AG08395 (cell line): Measurements from ENCODE around the gene PAFAH2.

Experiments used
- DNase-seq: peaks from one replicate; pipeline ENCODE4 v3.0.0; 2012; ENCODE audit warnings: mixed read lengths, low spot score

Gene PAFAH2

DNA sequence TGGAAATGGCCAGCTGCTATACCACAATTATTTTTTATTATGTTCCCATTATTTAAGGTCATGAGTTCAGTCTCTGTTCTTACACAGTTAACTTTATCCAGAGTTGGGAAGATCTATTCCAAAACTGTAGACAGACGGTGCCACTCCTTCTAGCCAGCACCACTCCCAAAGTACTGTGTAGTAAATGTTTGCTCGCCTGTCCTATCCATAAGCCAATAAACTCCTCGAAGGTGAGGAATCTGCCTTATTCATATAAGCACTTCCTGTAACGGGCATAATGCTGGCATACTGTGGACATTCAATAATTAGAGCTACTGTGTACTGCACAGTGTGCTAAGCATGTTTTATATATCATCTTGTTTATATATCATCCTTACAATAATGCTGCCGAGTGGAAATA, 65.5 kb downstream of the PAFAH2 start:
- no peak for DNase-seq

DNA sequence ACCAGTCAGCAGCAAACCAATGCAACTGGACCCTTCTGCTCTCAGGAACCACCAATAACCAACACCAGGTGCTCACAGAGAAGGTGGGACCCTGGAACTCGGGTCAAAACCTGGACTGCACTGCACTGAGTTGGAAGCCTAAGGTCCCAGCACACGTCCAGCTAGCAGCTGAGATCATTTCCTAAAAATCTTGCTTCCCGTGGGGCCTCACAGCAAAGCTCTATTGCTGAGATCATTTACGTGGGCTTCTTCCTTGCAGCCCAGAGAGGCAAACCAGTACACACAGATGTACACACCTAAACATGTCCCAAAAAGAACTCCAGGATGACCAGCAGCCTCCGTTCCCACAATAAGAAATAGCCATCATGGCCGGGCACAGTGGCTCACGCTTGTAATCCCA, 68.8 kb downstream of the PAFAH2 start:
- DNase-seq = no peak

DNA sequence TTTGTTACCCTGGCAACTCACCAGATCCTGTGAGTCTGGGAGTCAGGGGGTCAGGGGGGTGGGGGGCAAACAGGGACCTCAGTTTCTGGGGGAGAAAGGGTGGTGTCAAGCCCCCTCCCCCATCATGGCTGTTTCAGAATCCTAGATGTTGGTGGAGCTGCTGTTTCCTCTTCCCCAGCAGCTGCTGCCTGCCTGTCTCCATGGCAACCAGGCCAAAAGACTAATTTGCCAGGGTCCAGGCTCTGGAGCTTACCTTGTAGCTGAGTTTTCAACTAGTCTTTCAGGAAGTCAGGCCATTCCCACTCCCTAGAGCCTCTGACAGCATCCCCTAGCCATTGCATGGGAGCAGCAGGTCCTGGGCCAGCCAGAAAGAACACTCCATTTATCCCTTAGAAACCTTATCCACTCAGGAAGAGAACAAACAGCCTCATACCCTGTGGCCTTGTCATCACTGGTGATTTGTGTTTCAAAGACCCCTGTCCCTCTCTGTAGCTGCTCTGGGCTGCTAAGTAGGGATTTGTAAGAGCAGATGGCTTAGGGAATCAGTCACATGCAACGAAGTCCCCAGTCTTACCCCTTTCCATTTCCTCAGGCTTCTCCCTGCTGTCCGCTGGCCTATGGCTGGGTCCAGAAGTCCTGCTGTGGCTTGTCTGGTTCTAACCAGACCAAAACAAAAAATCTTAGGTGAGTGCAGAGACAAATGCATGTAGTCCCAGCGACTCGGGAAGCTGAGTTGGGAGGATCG, 70.2 kb downstream of the PAFAH2 start:
- no peak for DNase-seq

DNA sequence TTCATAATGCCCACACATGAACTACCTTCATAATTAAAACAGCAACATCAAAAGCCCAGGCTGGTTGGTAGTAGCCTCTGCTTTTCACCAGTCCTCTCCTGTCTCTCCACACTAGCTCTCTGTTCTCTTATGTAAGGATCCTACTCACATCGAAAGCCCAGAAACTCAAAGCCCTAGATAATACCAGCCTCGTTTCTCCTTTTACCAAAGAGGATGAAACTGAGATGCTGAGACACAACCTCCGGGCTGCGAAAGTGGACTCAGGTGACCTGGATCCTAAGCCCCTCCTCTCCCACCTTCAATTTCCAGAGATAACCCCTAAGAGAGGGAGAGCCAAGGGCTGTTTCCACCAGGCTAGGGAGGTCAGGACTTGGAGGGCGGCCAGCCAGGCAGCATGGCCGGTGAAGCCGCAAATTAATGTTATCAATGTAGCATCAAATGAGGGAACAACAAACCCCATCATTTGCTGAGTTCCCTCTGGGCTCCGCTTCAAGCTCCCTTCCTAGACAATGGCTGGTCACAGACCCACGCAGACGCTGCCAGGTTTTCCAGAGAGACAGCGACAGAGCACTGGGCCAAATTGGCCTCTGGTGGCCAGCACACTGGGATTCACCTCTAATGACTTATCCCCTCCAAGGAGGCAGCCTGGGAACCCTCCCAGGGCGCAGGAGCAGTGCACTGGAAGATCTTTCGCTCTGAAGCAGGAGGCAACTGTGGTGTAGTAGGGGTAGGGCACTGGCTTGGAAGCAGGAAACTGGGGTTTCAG, 70.9 kb downstream of the PAFAH2 start:
- no peak for DNase-seq

DNA sequence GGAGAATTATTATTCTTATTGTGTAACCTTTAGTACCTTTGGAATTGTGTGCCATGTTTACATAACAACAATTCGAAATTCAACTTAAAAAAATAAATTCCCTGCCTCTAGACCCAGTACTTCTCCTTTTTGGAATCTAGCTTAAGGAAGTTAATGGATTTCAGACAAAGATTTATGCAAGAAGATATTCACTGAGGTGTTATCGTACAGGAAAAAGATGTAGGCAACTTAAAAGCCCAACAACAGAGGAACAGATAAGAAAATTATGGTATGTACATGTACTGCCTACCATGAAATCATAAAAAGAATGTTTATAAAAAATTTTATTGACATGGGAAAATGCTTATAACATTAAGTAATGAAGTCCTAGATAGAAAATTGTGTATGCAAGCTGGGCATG, 73.4 kb downstream of the PAFAH2 start:
- no peak for DNase-seq

DNA sequence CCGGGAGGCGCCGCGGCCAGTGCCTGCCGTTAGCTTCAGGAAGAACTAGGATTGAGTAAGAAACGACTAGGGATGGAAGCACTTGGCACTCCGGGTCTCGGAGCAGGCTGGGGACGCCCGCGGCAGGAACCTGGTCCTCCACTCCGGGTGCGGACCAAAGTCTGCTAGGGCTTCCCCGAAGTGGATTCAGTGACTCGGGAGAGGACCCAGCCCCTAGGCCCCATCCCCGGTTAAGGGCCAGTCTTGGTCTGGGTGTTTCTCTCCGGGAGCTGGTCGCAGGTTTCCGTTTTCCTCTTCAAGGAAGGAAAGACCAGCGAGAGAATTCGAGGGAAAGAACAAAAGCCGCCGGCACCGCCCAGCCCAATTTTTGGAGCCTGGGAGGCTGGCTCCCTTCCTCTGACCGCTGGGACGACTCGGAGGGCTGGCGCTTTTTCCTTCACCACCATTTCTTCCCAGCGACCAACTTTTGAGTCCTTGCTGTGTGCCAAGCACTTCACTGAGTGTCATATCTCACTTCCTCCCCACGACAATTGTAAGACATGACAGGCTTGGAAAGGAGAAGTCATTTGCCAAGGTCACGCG, 74.8 kb downstream of the PAFAH2 start:
- peak; percentile 32 for DNase-seq

DNA sequence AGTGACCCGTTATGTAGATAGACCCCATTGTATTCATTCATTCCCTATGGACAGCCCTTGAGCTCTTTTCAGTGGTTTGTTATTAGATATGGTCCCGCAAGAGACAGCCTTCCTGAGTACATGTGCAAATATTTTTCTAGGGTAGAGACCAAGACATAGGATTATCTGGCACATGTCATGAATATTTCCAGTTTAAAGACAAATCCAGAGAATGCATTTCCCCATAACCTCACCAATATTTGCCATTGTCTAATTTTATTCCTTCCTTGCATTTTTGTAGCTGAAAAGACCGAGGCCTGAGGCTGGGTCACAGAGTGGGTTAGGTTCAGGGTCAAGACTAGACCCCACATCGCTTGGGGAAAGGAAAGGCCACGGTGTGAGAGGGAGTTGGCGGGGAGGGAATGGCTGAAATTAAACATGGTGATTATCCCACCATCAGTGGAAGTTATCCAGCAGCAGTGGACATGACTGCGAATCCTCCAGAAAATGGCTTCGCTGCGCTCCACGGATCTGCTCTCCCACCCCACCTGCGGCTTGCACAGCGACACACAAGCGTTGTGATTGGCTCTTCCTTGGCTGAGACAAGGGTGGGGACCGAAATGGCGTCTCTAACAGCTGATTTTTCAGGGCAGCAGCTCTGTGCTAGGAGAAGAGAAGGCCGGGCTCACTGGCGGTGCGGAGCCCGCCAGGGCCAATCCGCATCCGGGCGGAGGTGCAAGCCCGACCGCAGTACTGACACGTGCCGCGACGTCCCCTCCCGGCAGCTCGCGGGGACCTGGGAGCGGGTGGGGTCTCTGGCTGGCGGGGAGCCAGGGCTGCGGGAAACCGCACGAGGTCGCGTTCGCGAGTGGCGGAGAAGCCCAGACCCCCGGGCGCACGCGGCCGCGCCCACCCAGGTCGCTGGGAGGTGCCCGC, 75.5 kb downstream of the PAFAH2 start:
- DNase-seq = peak; percentile 31

DNA sequence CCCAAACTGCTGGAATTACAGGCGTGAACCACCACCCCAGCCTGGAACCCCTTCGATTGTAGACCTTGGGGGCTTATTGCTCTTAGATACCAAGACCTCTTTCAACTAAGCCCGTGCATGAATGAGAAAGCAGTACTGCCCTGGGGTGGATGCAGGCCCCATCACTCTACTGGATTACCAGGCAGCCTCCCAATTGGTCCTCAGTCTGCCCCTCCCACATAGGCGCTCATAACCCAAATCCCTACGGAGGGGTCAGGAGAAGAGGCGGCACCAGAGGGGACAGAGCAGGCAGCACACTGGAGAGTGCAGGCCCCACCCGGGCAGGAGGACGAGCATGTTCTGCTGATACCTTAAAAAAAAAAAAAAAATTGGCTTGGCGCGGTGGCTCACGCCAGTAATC, 79.2 kb downstream of the PAFAH2 start:
- no peak for DNase-seq

DNA sequence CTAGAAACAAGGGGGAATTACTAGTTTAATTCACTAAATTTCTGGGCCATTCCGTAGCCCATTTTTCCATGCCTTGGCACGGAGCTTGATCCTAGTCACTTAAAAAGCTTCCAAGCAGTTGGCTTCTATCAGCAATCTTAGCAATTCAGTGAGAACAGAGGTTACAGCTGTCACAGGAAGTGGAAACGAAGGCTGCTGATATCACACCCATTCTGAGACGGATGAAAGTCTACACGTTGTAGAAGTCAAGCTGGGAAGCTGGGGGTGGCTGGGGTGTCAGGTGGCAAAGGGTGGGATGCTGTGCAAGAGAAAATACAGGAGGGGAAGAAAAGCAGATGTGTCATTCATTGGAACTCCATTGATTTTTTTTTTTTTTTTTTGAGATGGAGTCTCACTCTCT, 79.9 kb downstream of the PAFAH2 start:
- no peak for DNase-seq

DNA sequence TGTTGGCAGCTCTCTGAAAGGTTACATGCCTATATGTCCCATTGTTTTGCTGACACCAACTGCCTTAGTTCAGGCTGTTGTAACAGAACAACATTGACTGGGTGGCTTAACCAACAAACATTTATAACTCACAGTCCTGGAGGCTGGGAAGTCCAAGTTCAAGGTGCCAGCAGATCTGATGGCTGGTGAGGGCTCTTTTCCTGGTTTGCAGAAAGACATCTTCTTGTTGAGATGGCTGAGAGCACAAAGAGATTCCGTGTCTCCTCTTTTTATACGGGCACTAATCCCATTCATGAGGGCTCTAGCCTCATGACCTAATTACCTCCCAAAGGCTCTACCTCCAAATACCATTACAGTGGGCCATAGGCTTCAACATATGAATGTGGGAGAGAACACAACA, 81.4 kb downstream of the PAFAH2 start:
- no peak for DNase-seq

DNA sequence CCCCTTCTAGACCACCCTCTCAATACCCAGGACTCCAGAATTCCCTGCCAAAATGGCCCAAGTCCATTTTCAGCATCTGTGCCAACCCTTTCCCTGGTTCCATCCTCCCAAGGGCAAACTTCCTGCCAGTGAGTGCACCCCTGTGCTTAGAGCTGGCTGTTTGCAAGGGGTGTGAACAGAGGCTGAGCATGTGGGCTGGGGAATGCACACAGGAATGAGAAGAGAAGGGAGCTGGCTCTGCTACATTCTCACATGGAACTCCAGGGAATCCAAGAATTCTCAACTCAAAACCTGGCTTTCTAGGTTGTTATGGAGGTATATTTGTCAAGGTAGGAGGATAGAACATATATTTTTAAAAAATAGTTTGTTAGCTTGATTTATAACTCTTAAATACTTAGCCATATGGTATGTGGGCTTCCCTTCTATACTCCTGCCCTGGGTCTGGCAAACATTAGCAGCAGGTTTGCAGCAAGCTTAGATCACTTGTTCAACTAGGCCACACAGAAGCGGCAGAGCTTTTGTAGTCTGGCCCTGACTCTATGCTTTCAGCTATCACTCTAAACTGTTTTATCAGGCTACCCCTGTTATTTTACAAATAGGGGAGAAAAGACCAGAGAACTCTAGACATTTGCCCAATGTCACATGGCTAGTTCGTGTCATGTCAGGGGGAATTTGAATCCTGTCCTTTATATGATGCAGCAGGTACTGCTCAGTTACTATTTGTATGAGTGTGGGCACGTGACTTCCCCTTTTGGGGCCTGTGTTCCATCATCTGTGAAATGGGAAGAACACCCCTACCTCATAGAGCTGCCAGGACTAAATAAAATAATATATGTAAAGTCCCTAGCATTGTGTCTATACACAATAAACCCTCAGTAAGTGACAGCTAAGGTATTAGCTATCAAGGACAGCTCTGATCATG, 83.5 kb downstream of the PAFAH2 start:
- no peak for DNase-seq

DNA sequence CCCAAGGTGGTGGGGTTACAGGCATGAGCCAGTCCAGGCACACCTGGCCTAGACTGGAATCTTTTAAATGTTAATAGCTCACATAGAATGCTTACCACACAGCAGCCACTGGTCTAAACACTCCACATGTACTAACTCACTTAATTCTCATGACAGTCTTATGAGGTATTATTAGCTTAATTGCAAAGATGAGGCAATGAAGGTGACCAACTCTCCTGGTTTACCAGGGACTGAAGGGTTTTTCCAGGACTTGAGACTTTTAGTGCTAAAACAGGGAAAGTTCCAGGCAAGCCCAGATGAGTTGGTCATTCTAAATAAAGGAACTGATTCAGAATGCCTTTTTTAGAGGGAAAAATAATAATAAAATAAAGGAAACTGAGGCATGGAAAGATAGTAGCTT, 84.7 kb downstream of the PAFAH2 start:
- DNase-seq = no peak

DNA sequence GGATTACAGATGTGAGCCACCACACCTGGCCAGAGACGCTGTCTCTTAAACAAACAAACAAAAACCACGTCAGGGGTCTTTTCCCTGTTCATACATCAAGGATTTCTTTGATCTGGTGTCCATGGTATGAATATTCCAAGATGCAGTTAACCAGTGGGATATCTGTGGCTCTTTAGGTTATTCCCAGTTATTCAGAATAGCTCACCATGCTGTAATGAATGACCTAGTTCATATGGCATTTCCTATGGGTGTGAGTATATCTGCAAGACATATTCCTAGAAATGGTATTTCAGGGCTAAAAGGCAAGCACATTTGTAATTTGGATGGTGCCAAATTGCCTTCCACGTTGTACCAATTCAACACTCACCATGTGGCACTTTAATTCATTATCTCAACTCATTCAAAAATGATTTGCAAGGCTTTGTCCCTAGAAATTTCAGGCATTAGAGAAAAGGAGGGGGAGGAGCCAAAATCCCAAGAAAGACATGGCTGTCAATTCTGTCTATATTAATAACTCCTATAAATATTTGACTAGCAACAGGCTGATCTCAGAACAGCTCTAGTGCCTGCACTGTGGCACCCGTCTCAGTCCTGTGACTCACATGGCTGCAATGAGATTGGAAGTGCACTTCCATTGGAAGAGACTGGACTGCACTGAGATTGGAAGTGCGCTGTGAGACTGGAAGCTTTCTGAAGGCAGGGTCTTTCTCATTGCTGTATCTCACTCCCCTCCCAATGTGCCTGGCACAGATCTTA, 85.6 kb downstream of the PAFAH2 start:
- DNase-seq = peak; percentile 73

DNA sequence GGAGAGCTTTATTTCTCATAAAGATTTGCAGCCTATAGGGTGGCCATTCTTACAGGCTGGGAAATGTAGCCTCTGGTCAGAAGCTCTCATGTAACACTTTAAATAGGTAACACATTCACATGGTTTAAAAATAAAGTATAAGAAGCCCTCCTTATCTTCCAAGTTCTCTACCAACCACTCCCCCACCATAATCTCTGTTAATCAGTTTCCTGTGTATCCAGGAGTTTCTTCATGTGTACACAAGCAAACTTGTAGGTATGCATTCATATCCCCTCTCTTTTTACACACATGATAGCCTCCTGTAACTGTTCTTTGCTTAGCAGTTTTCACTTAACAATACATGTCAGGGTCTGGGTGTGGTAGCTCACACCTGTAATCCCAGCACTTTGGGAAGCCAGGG, 86.7 kb downstream of the PAFAH2 start:
- no peak for DNase-seq
